Ovary (tissue), 9 donors: ENCODE data around the gene NHS. TPM values are rescaled to one million over a fixed set of nuclear protein-coding genes. Genes with fewer than 3 reads are reported as not detected.

Experiments
- DNase-seq, 5 donors: peaks; one replicate each; pipeline ENCODE4 v3.0.0-alpha.2; 2019 to 2020
- H3K27ac ChIP-seq, 2 donors: fragments of 200-600 bp; one replicate each; pipeline versions ENCODE4 v1.5.1 to v1.8.0; 2019 to 2022
- H3K27me3 ChIP-seq: fragments of 200-600 bp; one replicate; pipeline ENCODE4 v1.8.0; 2022
- H3K36me3 ChIP-seq: fragments of 200-600 bp; sonication (generic); one replicate; pipeline ENCODE4 v1.5.1; 2019
- H3K4me1 ChIP-seq: one replicate; pipeline ENCODE4 v1.8.1; 2013; ENCODE audit warnings: mild to moderate bottlenecking, moderate library complexity; ENCODE audit not compliant: insufficient read depth
- H3K4me3 ChIP-seq: fragments of 200-600 bp; sonication (generic); one replicate; pipeline ENCODE4 v1.5.1; 2017
- H3K9me3 ChIP-seq, 2 donors: fragments of 200-600 bp in 1 of 2; sonication (generic) in 1 of 2; one replicate each; pipeline versions ENCODE4 v1.5.1 to v1.8.1; 2013 to 2019; ENCODE audit warnings: mild to moderate bottlenecking in 1 of 2, moderate library complexity in 1 of 2
- EP300 ChIP-seq: sonication (generic); formaldehyde crosslinking; IDR thresholded peaks from one replicate; pipeline ENCODE4 v1.6.1; 2017; ENCODE audit warnings: antibody characterized with exemption
- POLR2A ChIP-seq: fragments of 450-650 bp; IDR thresholded peaks from one replicate; pipeline ENCODE4 v1.6.1; 2017; ENCODE audit warnings: antibody characterized with exemption, mild to moderate bottlenecking, moderate library complexity
- WGBS, 3 donors: extraction: QIAGEN DNeasy Blood & Tissue Kit in 1 of 3; methylation state at CpG; one replicate each; pipeline versions ENCODE4 v1.1.5 to v1.1.7; 2013 to 2017; 5-methylcytosine and 5-hydroxymethylcytosine counted together
- intact Hi-C, 4 donors: fragments of 100-400 bp; cut with DNase I; formaldehyde crosslinking; loops; one replicate each; pipeline versions ENCODE4 v1.11.0 to v1.15.1; 2022 to 2023
- polyA plus RNA-seq, 2 donors: library from polyadenylated mRNA; stranded (reverse); fragments of 200-250 nt in 1 of 2; fragments of 350-450 nt in 1 of 2; fragmentation: Illumina TruSeq in 1 of 2; extraction: RNeasy Lipid Tissue Mini Kit (QIAGEN cat#74804) in 1 of 2; gene quantifications; one replicate each; pipeline ENCODE4 v1.2.3, GENCODE V29; 2013 to 2014
- total RNA-seq, 7 donors: library from RNA; depleted of rRNA in 2 of 7; stranded (reverse); fragments of >200 nt in 2 of 7; fragmentation: NEBNext Ultra II Directional in 3 of 7; extraction: Animal tissue kit (Norgen Biotek cat#: 25700) in 3 of 7; gene quantifications; one replicate each; pipeline versions ENCODE4 v1.1.0 to v1.2.4, GENCODE V29; 2016 to 2023
- TF ChIP-seq, protein P1 (sequence below), 3 donors: fragments of 450-650 bp in 2 of 3; fragments of 200-600 bp in 1 of 3; IDR thresholded peaks; one replicate each; pipeline versions ENCODE4 v1.5.1 to v1.8.0; 2016 to 2022; ENCODE audit warnings: antibody characterized with exemption in 3 of 3, mild to moderate bottlenecking in 1 of 3
- donor health status: DM: no; HTN: no; CAD: no; lungs with moderate emphysema.
- donor health status: DM: no; HTN: no; CAD: no.
- donor health status: Bipolar disorder and iron deficiency.
- donor health status: DM: yes; HTN: yes; CAD: no.
- donor health status: DM: no; HTN: no; CAD: no.
- donor health status: DM: yes; HTN: yes; CAD: no.

NHS gene
- total and polyA plus RNA-seq, 9 donors = 2.3 to 9.5 (median 6.7) TPM

DNA sequence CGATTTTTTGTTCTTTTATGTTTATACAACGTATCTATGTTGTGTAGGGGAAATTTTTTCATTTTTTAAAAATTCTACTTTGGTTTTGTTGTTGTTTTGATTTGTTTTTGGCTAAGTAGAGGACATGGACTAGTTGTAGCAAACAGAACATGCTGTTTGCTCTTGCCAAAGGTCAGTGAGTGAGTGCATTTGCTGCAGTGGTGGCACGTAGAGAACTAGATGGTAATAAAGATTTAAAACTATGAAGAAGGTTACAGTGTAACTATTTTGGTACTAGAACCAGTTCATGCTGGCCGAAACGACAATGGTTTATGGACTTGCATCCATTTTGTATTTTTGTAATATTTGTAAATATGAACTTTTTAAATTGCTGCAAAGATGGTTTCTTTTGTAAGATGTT is 360.4 kb downstream of the NHS start:
- Histone ChIP-seq H3K27me3 (no peaks in the 10 kb centered on the region), H3K27ac (peak overlapping the region in 1 of 2 donors; percentile 69), H3K9me3 (no peaks in the 10 kb centered on the region), H3K4me1 (no peaks in the 10 kb centered on the region), H3K4me3 (no peak overlapping the region), H3K36me3 (no peaks in the 10 kb centered on the region)
- intact Hi-C loops = no loop called here
- DNase-seq = no peak
- WGBS, 3 donors = 34 to 41% (median 36%) methylated on average over 5 of the region's 5 CpGs
- TF ChIP-seq, protein P1, sequence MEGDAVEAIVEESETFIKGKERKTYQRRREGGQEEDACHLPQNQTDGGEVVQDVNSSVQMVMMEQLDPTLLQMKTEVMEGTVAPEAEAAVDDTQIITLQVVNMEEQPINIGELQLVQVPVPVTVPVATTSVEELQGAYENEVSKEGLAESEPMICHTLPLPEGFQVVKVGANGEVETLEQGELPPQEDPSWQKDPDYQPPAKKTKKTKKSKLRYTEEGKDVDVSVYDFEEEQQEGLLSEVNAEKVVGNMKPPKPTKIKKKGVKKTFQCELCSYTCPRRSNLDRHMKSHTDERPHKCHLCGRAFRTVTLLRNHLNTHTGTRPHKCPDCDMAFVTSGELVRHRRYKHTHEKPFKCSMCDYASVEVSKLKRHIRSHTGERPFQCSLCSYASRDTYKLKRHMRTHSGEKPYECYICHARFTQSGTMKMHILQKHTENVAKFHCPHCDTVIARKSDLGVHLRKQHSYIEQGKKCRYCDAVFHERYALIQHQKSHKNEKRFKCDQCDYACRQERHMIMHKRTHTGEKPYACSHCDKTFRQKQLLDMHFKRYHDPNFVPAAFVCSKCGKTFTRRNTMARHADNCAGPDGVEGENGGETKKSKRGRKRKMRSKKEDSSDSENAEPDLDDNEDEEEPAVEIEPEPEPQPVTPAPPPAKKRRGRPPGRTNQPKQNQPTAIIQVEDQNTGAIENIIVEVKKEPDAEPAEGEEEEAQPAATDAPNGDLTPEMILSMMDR (IDR thresholded peaks at IDR 0.05) = no peak
- no peak for TF ChIP-seq POLR2A

DNA sequence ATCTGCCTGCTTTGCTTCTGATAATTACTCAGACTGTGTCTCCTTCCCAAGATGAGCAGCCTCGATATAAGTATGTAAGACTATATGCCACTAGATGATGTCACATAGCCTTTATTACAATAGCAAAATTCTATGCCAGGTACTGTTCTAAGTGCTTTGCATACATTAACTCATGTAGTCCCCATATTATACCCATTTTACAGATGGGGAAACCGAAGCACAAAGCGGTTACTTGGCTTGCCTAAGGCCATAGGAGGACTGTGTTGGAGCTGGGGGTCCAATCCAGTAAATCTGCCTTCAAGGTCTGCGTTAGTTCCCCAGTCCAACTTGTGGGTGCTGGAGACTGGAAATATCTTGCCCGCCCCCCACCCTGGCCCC is 361.5 kb downstream of the NHS start:
- TF ChIP-seq EP300 = no peak
- TF ChIP-seq POLR2A = no peak
- TF ChIP-seq, protein P1 (IDR thresholded peaks at IDR 0.05) = no peak
- H3K4me1 ChIP-seq = no peaks in the 10 kb centered on the region
- DNase-seq = no peak
- WGBS, 3 donors = 49 to 74% (median 73%) methylated on average over 5 of the region's 5 CpGs
- H3K4me3 ChIP-seq = peak overlapping the region; percentile 24
- peak overlapping the region; percentile 26 to 69 for H3K27ac ChIP-seq
- no peaks in the 10 kb centered on the region for H3K9me3 ChIP-seq
- no peaks in the 10 kb centered on the region for H3K27me3 ChIP-seq
- intact Hi-C loops = no loop called here
- no peaks in the 10 kb centered on the region for H3K36me3 ChIP-seq

DNA sequence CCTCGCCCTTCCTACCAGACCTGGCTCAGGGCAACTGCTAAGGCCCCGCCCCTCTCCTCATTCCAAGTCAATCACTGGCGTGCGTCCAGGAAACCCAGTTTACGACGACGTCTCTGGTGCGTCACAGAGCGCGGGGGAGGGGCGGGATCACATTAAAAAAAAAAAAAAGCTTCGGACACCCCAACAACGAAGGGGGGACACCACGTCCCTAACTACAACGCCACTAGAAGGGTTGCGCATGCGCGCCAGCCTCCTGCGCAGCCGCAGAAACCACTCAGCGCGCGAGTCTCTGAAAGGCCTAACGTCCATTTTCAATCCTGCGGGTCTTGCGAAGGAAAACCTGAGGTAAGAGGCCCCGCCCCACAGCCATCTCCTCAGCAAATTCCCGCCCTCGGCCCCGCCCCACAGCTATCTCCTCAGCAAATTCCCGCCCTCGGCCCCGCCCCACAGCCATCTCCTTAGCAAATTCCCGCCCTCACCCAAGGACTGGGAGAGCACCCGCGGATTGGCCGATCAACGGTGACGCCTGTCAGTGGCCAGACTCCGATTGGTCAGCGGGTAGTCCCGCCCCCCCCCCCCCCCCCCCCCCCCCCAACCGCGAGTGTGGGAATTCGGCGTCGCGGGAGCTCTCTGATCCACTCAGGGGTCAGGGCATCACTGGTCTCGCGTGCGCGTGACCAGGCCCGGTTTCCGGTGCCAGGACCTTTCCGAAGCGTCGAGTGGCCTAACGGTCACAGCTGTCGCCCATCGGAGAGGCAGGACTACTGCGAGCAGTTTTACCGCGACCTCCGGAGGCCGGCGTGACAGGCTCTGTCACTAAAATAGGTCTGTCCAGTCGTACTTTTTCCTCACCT is 362.1 kb downstream of the NHS start, which contains the start of gene SCML1:
Gene SCML1, plus strand, starts transcription at position 638 of the 854 bp plus-strand sequence. CDS start 6,694 bp downstream, outside the sequence.
- Histone ChIP-seq H3K27ac (peak within 1 kb of the TSS; percentile 86 to 92), H3K27me3 (no peaks in the 10 kb centered on the region), H3K4me3 (peak within 1 kb of the TSS; percentile 61), H3K9me3 (no peaks in the 10 kb centered on the region), H3K4me1 (no peaks in the 10 kb centered on the region), H3K36me3 (no peaks in the 10 kb centered on the region)
- 28 to 41% (median 36%) methylated on average over 63 to 66 of the region's 67 CpGs for whole genome bisulfite sequencing, 3 donors
- TF ChIP-seq POLR2A = peak; percentile 80
- TF ChIP-seq, protein P1 (IDR thresholded peaks at IDR 0.05) = no peak
- peak; percentile 37 for TF ChIP-seq EP300
- peak; percentile 95 to 98 (median 98) for DNase-seq
- intact Hi-C loops = no loop called here

DNA sequence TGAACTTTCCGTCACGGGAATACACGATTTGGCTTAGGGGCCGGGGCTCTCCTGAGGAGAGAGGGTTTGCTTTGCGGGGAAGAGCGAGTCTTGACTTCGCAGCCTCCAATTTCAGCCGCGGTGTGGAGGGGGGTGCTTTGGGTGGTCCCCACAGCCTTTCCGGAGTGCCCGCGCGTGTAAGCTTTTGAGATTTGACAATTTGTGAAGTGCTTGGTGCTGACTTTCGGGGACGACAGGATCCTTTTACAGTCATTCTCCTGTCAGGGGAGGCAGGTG is 362.6 kb downstream of the NHS start:
- Histone ChIP-seq H3K36me3 (no peaks in the 10 kb centered on the region), H3K27ac (peak overlapping the region; percentile 86 to 92), H3K9me3 (no peaks in the 10 kb centered on the region), H3K27me3 (no peaks in the 10 kb centered on the region), H3K4me1 (no peaks in the 10 kb centered on the region), H3K4me3 (peak overlapping the region; percentile 61)
- 35 to 62% (median 37%) methylated on average over 15 of the region's 15 CpGs for WGBS, 3 donors
- no peak for TF ChIP-seq POLR2A
- TF ChIP-seq, protein P1 (IDR thresholded peaks at IDR 0.05) = no peak
- no peak for TF ChIP-seq EP300
- intact Hi-C loops = no loop called here
- no peak for DNase-seq
